ENCODE results near the gene HTATSF1.

GRCh38 chrX:136447968-136448367, 49.4 kb upstream of the HTATSF1 start:
- TF ChIP-seq CTCF (conservative IDR thresholded peaks at IDR 0.05; ENCODE audit: low read length) (no peak), EZH2phosphoT487 (IDR thresholded peaks at IDR 0.05; ENCODE audit: borderline replicate concordance) (no peak)
